ENCODE measurements around the gene TMEM132D.

DNA sequence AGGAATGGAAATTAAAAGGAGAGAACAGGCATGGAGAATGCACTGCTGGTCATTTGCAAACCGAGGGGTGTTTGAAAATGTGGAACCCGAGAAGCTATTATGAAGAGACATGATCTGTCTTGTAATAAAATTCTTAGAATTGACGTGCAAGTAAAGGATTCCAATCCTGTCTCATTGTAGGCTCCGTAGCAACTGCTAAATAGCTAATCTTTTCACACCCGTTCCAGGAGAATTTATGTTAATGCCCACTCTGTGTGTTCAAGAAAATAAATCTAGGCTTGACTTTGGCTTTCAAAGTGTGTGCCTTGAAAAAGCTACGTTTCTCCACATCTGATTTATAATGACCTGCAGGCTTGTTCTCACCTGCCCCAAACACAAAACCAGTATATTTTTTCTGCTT lies 669.6 kb downstream of the TMEM132D start:
- TF ChIP-seq, protein P1, sequence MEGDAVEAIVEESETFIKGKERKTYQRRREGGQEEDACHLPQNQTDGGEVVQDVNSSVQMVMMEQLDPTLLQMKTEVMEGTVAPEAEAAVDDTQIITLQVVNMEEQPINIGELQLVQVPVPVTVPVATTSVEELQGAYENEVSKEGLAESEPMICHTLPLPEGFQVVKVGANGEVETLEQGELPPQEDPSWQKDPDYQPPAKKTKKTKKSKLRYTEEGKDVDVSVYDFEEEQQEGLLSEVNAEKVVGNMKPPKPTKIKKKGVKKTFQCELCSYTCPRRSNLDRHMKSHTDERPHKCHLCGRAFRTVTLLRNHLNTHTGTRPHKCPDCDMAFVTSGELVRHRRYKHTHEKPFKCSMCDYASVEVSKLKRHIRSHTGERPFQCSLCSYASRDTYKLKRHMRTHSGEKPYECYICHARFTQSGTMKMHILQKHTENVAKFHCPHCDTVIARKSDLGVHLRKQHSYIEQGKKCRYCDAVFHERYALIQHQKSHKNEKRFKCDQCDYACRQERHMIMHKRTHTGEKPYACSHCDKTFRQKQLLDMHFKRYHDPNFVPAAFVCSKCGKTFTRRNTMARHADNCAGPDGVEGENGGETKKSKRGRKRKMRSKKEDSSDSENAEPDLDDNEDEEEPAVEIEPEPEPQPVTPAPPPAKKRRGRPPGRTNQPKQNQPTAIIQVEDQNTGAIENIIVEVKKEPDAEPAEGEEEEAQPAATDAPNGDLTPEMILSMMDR (IDR thresholded peaks at IDR 0.05; ENCODE audit: extremely low read depth in 1 of 2, insufficient read depth in 1 of 2, low read depth in 1 of 2, low read length in 2 of 2): no peak
- TF ChIP-seq POLR2AphosphoS5 (IDR thresholded peaks at IDR 0.05; ENCODE audit: insufficient read depth, low read depth, low read length) (no peak), POLR2A (IDR thresholded peaks at IDR 0.05; ENCODE audit: low read depth, low read length) (no peak)
- TF ChIP-seq, protein P2, sequence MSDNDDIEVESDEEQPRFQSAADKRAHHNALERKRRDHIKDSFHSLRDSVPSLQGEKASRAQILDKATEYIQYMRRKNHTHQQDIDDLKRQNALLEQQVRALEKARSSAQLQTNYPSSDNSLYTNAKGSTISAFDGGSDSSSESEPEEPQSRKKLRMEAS (IDR thresholded peaks at IDR 0.05; ENCODE audit: insufficient read depth, insufficient read length): no peak
